ENCODE results near the gene MAD1L1. TPM values are rescaled to one million over a fixed set of nuclear protein-coding genes. Genes with fewer than 3 reads are reported as not detected.

Gene MAD1L1
- total RNA-seq, 1 experiment from 2014 or later, result 38.5 TPM

DNA sequence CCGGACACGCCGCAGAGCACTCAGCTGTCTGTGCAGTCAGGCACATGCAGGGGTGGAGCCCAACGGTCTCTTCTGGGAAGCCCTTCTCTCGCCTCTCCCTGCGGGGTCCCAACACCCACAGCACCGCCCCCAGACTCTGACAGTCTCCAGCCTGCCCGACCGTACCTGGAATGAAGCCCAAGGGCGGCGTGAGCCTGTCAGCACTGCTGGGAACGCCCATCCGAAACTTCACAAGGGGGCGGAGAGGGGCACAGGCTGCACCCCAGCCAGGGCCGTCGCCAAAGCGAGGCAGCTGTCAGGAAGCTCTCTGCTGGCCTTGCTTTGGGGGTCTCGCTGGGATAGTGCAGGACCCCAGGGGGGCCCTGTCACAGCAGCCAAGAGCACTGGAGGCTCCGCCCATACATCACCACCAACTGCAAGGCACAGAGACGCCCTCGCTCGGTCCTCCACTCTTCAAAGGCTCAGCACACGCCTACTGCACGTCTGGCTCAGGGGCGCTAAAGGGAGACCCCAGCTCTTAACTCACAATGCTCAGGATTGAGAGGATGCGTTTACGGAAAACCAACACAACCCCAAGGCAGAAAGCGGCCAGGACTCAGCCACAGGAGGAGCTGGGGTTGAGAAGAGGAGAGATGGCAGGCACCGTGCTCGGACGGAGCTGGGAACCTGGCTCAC is 30.9 kb downstream of the MAD1L1 start:
- no peak for TF ChIP-seq EGR1 (IDR thresholded peaks at IDR 0.05; ENCODE audit: low read depth)
- TF ChIP-seq CEBPB (IDR thresholded peaks at IDR 0.05; ENCODE audit: low read depth), result no peak
- no peak for TF ChIP-seq SRF (IDR thresholded peaks at IDR 0.05; ENCODE audit: low read depth)
- TF ChIP-seq, protein P1, sequence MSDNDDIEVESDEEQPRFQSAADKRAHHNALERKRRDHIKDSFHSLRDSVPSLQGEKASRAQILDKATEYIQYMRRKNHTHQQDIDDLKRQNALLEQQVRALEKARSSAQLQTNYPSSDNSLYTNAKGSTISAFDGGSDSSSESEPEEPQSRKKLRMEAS (IDR thresholded peaks at IDR 0.05), result no peak
- TF ChIP-seq RAD21 (IDR thresholded peaks at IDR 0.05; ENCODE audit: low read depth), result no peak
- TF ChIP-seq, protein P2, sequence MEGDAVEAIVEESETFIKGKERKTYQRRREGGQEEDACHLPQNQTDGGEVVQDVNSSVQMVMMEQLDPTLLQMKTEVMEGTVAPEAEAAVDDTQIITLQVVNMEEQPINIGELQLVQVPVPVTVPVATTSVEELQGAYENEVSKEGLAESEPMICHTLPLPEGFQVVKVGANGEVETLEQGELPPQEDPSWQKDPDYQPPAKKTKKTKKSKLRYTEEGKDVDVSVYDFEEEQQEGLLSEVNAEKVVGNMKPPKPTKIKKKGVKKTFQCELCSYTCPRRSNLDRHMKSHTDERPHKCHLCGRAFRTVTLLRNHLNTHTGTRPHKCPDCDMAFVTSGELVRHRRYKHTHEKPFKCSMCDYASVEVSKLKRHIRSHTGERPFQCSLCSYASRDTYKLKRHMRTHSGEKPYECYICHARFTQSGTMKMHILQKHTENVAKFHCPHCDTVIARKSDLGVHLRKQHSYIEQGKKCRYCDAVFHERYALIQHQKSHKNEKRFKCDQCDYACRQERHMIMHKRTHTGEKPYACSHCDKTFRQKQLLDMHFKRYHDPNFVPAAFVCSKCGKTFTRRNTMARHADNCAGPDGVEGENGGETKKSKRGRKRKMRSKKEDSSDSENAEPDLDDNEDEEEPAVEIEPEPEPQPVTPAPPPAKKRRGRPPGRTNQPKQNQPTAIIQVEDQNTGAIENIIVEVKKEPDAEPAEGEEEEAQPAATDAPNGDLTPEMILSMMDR (IDR thresholded peaks at IDR 0.05 in 2 of 3, conservative IDR thresholded peaks at IDR 0.05 in 1 of 3; ENCODE audit: borderline replicate concordance in 1 of 3, insufficient read depth in 1 of 3, low read depth in 2 of 3, low read length in 2 of 3), result no peak
- TF ChIP-seq, protein P3, sequence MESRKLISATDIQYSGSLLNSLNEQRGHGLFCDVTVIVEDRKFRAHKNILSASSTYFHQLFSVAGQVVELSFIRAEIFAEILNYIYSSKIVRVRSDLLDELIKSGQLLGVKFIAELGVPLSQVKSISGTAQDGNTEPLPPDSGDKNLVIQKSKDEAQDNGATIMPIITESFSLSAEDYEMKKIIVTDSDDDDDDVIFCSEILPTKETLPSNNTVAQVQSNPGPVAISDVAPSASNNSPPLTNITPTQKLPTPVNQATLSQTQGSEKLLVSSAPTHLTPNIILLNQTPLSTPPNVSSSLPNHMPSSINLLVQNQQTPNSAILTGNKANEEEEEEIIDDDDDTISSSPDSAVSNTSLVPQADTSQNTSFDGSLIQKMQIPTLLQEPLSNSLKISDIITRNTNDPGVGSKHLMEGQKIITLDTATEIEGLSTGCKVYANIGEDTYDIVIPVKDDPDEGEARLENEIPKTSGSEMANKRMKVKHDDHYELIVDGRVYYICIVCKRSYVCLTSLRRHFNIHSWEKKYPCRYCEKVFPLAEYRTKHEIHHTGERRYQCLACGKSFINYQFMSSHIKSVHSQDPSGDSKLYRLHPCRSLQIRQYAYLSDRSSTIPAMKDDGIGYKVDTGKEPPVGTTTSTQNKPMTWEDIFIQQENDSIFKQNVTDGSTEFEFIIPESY (IDR thresholded peaks at IDR 0.05; ENCODE audit: extremely low read depth, insufficient replicate concordance, low read length), result no peak
- TF ChIP-seq EZH2 (IDR thresholded peaks at IDR 0.05), result no peak
- TF ChIP-seq, protein P4, sequence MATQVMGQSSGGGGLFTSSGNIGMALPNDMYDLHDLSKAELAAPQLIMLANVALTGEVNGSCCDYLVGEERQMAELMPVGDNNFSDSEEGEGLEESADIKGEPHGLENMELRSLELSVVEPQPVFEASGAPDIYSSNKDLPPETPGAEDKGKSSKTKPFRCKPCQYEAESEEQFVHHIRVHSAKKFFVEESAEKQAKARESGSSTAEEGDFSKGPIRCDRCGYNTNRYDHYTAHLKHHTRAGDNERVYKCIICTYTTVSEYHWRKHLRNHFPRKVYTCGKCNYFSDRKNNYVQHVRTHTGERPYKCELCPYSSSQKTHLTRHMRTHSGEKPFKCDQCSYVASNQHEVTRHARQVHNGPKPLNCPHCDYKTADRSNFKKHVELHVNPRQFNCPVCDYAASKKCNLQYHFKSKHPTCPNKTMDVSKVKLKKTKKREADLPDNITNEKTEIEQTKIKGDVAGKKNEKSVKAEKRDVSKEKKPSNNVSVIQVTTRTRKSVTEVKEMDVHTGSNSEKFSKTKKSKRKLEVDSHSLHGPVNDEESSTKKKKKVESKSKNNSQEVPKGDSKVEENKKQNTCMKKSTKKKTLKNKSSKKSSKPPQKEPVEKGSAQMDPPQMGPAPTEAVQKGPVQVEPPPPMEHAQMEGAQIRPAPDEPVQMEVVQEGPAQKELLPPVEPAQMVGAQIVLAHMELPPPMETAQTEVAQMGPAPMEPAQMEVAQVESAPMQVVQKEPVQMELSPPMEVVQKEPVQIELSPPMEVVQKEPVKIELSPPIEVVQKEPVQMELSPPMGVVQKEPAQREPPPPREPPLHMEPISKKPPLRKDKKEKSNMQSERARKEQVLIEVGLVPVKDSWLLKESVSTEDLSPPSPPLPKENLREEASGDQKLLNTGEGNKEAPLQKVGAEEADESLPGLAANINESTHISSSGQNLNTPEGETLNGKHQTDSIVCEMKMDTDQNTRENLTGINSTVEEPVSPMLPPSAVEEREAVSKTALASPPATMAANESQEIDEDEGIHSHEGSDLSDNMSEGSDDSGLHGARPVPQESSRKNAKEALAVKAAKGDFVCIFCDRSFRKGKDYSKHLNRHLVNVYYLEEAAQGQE (IDR thresholded peaks at IDR 0.05; ENCODE audit: low read depth), result no peak
- no peak for TF ChIP-seq SIN3A (IDR thresholded peaks at IDR 0.05; ENCODE audit: low read depth)
- no peak for TF ChIP-seq TCF7L2 (IDR thresholded peaks at IDR 0.05; ENCODE audit: borderline replicate concordance, extremely low read depth, insufficient read depth, insufficient read length)
- no peak for TF ChIP-seq ZNF274 (IDR thresholded peaks at IDR 0.05; ENCODE audit: low read depth, low read length)
- TF ChIP-seq ZFX (IDR thresholded peaks at IDR 0.05), result no peak
- TF ChIP-seq ELF1 (IDR thresholded peaks at IDR 0.05; ENCODE audit: borderline replicate concordance, low read depth), result no peak
- no peak for TF ChIP-seq FOSL1 (IDR thresholded peaks at IDR 0.05; ENCODE audit: low read depth)
- no peak for TF ChIP-seq JUND (IDR thresholded peaks at IDR 0.05)
- TF ChIP-seq, protein P5, sequence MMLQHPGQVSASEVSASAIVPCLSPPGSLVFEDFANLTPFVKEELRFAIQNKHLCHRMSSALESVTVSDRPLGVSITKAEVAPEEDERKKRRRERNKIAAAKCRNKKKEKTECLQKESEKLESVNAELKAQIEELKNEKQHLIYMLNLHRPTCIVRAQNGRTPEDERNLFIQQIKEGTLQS (IDR thresholded peaks at IDR 0.05), result no peak
- no peak for TF ChIP-seq POLR2A (IDR thresholded peaks at IDR 0.05; ENCODE audit: borderline replicate concordance, extremely low read depth, insufficient read depth, insufficient read length)
- no peak for TF ChIP-seq EZH2phosphoT487 (IDR thresholded peaks at IDR 0.05; ENCODE audit: borderline replicate concordance)
- TF ChIP-seq POLR2AphosphoS5 (IDR thresholded peaks at IDR 0.05; ENCODE audit: low read depth, low read length), result no peak
- intact Hi-C loops (cut with micrococcal nuclease), result loop anchor here (10.0 kb wide), 1 partner anchor 97 kb away; no protein-coding TSS in a partner anchor
- Histone ChIP-seq H3K9me3 (ENCODE audit: control insufficient read depth in 1 of 2, insufficient read depth in 1 of 2, low read depth in 1 of 2, low read length in 2 of 2) (no peaks in the 10 kb centered on the region), H3K4me2 (ENCODE audit: low read length) (no peak overlapping the region), H3K79me2 (ENCODE audit: insufficient read depth, low read length) (no peaks in the 10 kb centered on the region), H3K9ac (ENCODE audit: low read length) (no peak overlapping the region), H3K4me3 (replicated peaks in 1 of 2; ENCODE audit: low read depth in 1 of 2, low read length in 2 of 2) (no peak overlapping the region), H2AFZ (ENCODE audit: low read depth, low read length, poor library complexity, severe bottlenecking) (no peak overlapping the region), H3K9me2 (ENCODE audit: insufficient read depth) (no peaks in the 10 kb centered on the region), H3K27me3 (ENCODE audit: insufficient read depth, low read length) (no peaks in the 10 kb centered on the region), H3K27ac (ENCODE audit: low read depth, low read length) (no peak overlapping the region), H4K20me1 (ENCODE audit: insufficient read depth) (no peaks in the 10 kb centered on the region), H3K4me1 (ENCODE audit: control insufficient read depth in 1 of 2, insufficient read depth in 2 of 2, low read length in 2 of 2) (no peaks in the 10 kb centered on the region), H3K36me3 (ENCODE audit: control insufficient read depth in 1 of 2, insufficient read depth in 2 of 2, low read length in 2 of 2) (peaks cover 3 to 10% of the 10 kb centered on the region in 2 experiments; a peak in 2 of 4 replicates)
- no peak for DNase-seq (ENCODE audit: low read depth, low spot score)
- no TSS peak for BruUV-seq (replicated peaks)
- ChIA-PET RAD21 (ENCODE audit: low non-redundant PET in 1 of 2, low total read pairs in 2 of 2, uncharacterized antibody in 2 of 2, unreplicated experiment in 2 of 2) (no interaction called here), POLR2A (no interaction called here), CTCF (no interaction called here)
- no peak for ATAC-seq
